Measurements from ENCODE around the gene POLD1.
"Not testable (repeated sequence)": the region's sequence is repeated elsewhere in the genome, so short reads cannot be mapped to it uniquely, and the experiment has no call there.

Gene POLD1

DNA sequence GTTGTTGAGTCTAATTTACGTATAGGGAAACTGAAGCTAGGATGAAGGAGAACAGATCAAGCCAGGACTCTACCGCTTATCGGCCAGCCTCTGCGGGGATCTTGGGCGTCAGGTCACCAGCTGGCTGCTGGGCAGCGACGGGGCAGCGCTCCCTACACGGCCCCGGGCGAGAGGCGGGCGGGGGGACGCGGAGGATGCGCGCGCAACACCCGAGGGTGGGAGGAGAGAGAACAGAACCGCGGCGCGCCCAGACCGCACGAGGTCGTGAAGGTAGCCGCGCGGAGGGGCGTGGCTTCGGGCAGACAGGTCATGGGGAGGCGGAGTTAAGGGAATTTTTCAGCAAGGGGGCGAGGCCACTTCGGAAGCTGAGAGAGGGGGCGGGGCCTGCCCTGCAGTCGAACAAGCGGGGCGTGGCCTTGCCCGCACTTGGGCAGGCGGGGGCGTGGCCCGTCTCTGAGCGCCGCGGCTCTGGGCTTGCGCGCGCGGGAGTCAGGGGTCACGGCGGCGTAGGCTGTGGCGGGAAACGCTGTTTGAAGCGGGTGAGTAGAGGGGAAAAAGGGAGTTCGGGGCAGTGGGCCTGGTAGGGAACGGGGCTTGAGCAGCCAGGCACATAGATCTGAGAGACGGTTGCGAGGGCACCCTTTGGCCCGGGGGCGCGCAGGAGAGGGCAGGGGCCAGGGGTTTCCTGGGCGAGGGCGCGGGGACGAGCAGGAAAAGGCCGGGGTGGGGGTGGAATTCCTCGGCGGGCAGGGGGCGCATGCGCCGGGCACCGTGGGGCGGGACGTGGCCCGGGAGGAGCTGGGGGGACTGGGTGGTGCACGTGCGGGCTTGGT lies at the start of gene POLD1:
POLD1 (plus strand) TSS at position 496 of the 833 bp plus-strand sequence. CDS start 14,505 bp downstream, outside the sequence.
- peak within 1 kb of the TSS; percentile 65 for H3K4me3 ChIP-seq (ENCODE audit: low read depth, low read length)
- TF ChIP-seq CTCF (IDR thresholded peaks at IDR 0.05; ENCODE audit: low read depth, low read length), result no peak

DNA sequence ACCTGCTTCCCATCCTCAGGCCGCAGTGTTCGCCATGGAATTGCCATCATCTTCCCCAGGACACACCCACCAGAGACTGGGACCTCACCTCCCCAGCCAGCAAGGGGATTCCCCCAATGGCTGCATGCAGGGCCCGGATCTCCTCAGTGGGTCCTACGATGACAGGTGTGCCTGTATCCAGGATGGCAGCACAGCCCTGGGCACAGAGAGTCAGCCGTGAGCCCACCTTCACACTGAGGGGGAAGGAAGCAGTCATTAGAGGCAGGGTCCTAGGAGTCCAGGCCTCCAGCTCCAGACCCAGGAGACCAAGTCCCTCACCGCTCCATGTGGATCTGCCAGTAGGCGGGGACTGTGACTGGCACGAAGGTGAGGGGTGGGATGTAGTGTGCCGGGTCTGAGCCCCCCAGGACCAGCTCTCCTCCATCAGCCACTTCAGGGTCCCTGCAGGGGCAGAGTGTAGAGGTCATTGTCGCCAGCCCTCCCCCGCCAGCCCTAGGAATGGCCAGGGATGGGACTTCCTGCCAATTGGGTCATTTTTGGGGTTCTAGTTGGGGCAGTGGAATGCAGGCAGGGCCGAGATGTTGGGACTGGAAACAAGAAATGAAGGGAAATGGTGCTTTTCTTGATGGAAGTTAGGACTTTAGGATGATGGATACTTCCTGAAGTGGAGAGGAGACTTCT lies 49.3 kb upstream of the POLD1 start:
- no peak for TF ChIP-seq CTCF (IDR thresholded peaks at IDR 0.05; ENCODE audit: low read depth, low read length)
- H3K4me3 ChIP-seq (ENCODE audit: low read depth, low read length), result no peak overlapping the region

GRCh38 chr19:50337031-50337430 lies 47.1 kb upstream of the POLD1 start:
- not testable (repeated sequence) for H3K4me3 ChIP-seq (ENCODE audit: low read depth, low read length)

DNA sequence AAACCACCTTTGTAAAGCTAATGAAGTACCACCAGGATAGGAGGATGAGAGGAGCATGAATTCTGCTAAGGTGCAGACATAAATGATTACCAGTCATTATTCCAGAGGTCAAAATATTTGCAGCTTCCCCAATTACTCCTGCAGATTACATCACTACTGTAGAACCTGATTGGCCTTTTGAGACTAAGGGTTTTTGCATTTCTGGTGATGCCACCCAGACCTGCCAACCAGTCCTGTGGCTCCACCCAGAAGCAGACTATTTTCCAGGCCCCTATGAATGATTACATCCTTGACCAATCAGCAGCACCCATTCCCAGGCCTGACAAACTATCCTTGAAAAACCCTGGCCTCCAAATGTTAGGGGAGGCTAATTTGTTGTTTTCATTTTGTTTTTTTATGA lies 43.8 kb upstream of the POLD1 start:
- no peak for TF ChIP-seq CTCF (IDR thresholded peaks at IDR 0.05; ENCODE audit: low read depth, low read length)
- H3K4me3 ChIP-seq (ENCODE audit: low read depth, low read length), result no peak overlapping the region

- no peak for TF ChIP-seq CTCF (IDR thresholded peaks at IDR 0.05; ENCODE audit: low read depth, low read length)
Observed at GRCh38 chr19:50341091-50341564, 43.0 kb upstream of the POLD1 start.

GRCh38 chr19:50344661-50345318 lies 39.4 kb upstream of the POLD1 start:
- H3K4me3 ChIP-seq (ENCODE audit: low read depth, low read length), result no peak overlapping the region
- no peak for TF ChIP-seq CTCF (IDR thresholded peaks at IDR 0.05; ENCODE audit: low read depth, low read length)

More at GRCh38 chr19:50341091-50341564, 43.0 kb upstream of the POLD1 start:
- no peak overlapping the region for H3K4me3 ChIP-seq (ENCODE audit: low read depth, low read length)

DNA sequence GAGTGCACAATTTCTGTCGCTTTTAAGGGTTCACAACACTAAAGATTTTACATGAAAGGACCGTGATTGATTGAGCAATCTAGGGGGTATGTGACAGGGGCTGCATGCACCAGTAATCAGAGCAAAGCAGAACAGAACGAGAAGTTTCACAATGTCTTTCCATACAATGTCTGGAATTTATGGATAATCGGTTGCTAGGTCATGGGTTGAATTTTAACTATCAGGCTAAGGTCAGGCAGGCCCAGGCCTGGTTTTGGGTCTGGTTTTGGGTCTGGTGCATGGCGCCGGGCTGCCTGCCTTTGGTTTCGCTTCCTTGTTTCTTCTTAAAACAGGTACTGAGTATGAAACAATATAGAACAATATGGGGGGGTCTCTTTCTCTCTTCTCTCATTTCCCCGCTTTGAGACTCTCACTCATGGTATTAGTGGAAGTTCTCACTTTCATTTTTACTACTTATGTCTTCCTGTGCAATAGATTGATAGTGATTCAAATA lies 37.0 kb upstream of the POLD1 start:
- not testable (repeated sequence) for H3K4me3 ChIP-seq (ENCODE audit: low read depth, low read length)

All from WI38 (cell line).